Peyer's patch (tissue), 4 donors: ENCODE results near the gene SLC25A53. TPM values are rescaled to one million over a fixed set of nuclear protein-coding genes. Genes with fewer than 3 reads are reported as not detected.

Source experiments
- DNase-seq, 3 donors: peaks; one replicate each; pipeline ENCODE4 v3.0.0-alpha.2; 2017 to 2019
- H3K27ac ChIP-seq, 4 donors: fragments of 200-600 bp; sonication (generic); one replicate each; pipeline ENCODE4 v1.5.1; 2016 to 2019
- H3K27me3 ChIP-seq, 2 donors: fragments of 200-600 bp; sonication (generic); one replicate each; pipeline ENCODE4 v1.5.1; 2019
- H3K36me3 ChIP-seq, 3 donors: fragments of 200-600 bp; sonication (generic); one replicate each; pipeline ENCODE4 v1.5.1; 2016 to 2019
- H3K4me1 ChIP-seq, 4 donors: fragments of 200-600 bp; sonication (generic); one replicate each; pipeline ENCODE4 v1.5.1; 2016 to 2019
- H3K4me3 ChIP-seq, 4 donors: fragments of 200-600 bp; sonication (generic); 1 replicate in 3 of 4; 2 replicates in 1 of 4; pipeline ENCODE4 v1.5.1; 2016 to 2019; ENCODE audit warnings: mild to moderate bottlenecking in 1 of 4
- H3K9me3 ChIP-seq, 4 donors: fragments of 200-600 bp; sonication (generic); one replicate each; pipeline ENCODE4 v1.5.1; 2016 to 2019; ENCODE audit warnings: mild to moderate bottlenecking in 1 of 4
- POLR2A ChIP-seq, 2 donors: fragments of 450-650 bp; IDR thresholded peaks; one replicate each; pipeline ENCODE4 v1.5.1; 2017; ENCODE audit warnings: antibody characterized with exemption in 2 of 2, mild to moderate bottlenecking in 2 of 2, moderate library complexity in 2 of 2
- total RNA-seq, 4 donors: library from RNA; depleted of rRNA; stranded (reverse); fragments of >200 nt; gene quantifications; one replicate each; pipeline ENCODE4 v1.1.0, GENCODE V29; 2016
- TF ChIP-seq, protein P1 (sequence below), 6 experiments: fragments of 450-650 bp in 4 of 6; fragments of 200-600 bp in 2 of 6; sonication (generic) in 1 of 6; IDR thresholded peaks; one replicate each; pipeline ENCODE4 v1.5.1; 2017 to 2019; ENCODE audit warnings: antibody characterized with exemption in 6 of 6, mild to moderate bottlenecking in 3 of 6, moderate library complexity in 1 of 6

Gene SLC25A53
- total RNA-seq, 4 donors from 2014 or later: 8.1 to 11.3 (median 9.6) TPM

DNA sequence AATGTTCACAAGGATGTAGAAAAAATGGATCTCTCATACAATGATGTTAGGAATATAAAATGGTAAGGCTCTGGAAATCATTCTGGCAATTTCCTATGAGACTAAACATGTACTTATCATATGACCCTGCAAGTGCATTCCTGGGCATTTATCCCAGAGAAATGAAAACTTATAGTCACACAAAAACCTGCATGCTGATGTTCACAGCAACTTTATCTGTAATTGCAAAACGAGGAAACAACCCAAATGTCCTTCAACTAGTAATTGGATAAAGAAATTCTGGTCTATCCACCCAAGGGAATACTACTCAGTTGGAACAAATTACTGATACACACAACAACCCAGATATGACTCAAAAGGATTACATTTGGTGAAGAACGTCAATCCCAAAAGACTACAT lies 30.0 kb downstream of the SLC25A53 start:
- Histone ChIP-seq H3K4me1 (no peaks in the 10 kb centered on the region), H3K27ac (peak overlapping the region in 1 of 4 donors; percentile 42), H3K36me3 (no peaks in the 10 kb centered on the region), H3K9me3 (no peaks in the 10 kb centered on the region), H3K4me3 (no peak overlapping the region), H3K27me3 (no peaks in the 10 kb centered on the region)
- no peak for DNase-seq
- TF ChIP-seq, protein P1, sequence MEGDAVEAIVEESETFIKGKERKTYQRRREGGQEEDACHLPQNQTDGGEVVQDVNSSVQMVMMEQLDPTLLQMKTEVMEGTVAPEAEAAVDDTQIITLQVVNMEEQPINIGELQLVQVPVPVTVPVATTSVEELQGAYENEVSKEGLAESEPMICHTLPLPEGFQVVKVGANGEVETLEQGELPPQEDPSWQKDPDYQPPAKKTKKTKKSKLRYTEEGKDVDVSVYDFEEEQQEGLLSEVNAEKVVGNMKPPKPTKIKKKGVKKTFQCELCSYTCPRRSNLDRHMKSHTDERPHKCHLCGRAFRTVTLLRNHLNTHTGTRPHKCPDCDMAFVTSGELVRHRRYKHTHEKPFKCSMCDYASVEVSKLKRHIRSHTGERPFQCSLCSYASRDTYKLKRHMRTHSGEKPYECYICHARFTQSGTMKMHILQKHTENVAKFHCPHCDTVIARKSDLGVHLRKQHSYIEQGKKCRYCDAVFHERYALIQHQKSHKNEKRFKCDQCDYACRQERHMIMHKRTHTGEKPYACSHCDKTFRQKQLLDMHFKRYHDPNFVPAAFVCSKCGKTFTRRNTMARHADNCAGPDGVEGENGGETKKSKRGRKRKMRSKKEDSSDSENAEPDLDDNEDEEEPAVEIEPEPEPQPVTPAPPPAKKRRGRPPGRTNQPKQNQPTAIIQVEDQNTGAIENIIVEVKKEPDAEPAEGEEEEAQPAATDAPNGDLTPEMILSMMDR (IDR thresholded peaks at IDR 0.05): no peak
- no peak for TF ChIP-seq POLR2A (IDR thresholded peaks at IDR 0.05)

DNA sequence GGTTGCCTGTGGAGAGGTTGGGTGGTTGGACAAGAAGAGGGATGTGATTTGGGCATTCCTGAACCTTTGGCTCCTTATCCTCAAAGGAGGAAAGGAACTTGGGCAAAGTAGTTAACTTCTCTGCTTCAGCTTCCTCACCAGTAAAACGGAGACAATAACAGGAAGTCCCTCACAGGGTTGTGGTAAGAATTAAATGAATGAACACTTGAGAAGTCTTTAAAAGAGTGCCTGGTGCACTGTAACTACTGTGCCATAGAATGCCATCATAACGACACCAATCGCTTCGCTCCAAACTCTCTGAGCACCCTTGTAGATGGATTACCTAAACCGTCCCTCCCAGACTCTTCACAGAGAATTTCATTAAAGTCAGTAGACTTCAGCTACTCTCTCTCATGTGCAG lies 34.0 kb downstream of the SLC25A53 start:
- no peaks in the 10 kb centered on the region for H3K36me3 ChIP-seq
- H3K27me3 ChIP-seq: no peaks in the 10 kb centered on the region
- no peak for DNase-seq
- H3K4me3 ChIP-seq: no peak overlapping the region
- TF ChIP-seq, protein P1 (IDR thresholded peaks at IDR 0.05): no peak
- TF ChIP-seq POLR2A (IDR thresholded peaks at IDR 0.05): no peak
- peak overlapping the region in 1 of 4 donors; percentile 50 for H3K27ac ChIP-seq
- no peaks in the 10 kb centered on the region for H3K9me3 ChIP-seq
- no peaks in the 10 kb centered on the region for H3K4me1 ChIP-seq

DNA sequence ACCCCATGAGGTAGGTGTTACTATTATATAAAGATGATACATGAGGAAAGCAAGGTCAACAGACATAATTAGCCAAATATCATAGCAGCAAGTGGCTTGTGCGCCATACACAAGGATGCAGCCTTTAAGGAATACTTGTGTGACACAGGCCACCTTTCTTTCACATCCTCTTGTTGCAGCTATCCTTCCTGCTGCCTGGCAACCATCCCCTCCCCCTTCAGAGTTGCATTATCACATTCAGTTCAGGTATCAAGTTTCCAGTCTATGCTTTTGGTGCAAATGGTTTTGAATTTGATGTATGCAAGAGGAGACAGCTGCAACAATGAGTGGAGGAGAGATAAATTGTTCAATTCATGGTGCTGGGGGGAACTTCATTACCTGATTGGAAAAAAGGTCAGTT lies 38.0 kb downstream of the SLC25A53 start:
- no peaks in the 10 kb centered on the region for H3K4me1 ChIP-seq
- no peaks in the 10 kb centered on the region for H3K27me3 ChIP-seq
- H3K9me3 ChIP-seq: no peaks in the 10 kb centered on the region
- H3K27ac ChIP-seq: no peak overlapping the region
- no peak overlapping the region for H3K4me3 ChIP-seq
- no peaks in the 10 kb centered on the region for H3K36me3 ChIP-seq
- no peak for DNase-seq
- TF ChIP-seq, protein P1 (IDR thresholded peaks at IDR 0.05): no peak
- no peak for TF ChIP-seq POLR2A (IDR thresholded peaks at IDR 0.05)

DNA sequence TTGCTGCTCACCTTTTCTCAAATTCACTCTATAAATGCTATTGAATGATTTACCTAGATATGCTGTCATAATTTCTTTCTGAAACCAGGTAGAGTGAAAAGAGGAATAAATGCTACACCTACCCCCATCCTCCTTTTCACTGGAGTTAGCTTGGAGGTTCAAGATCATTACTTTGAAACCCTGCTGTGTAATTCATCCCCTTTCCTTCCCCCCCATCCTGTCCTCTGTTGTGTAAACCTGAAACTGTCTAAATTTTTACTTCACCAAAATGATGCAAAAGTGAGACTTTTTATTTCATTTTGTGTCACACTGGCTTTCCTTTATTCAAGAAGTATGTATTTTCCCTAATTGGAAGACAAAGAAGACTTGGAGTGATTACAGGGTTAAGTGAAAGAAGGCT lies 39.0 kb downstream of the SLC25A53 start:
- no peaks in the 10 kb centered on the region for H3K4me1 ChIP-seq

DNA sequence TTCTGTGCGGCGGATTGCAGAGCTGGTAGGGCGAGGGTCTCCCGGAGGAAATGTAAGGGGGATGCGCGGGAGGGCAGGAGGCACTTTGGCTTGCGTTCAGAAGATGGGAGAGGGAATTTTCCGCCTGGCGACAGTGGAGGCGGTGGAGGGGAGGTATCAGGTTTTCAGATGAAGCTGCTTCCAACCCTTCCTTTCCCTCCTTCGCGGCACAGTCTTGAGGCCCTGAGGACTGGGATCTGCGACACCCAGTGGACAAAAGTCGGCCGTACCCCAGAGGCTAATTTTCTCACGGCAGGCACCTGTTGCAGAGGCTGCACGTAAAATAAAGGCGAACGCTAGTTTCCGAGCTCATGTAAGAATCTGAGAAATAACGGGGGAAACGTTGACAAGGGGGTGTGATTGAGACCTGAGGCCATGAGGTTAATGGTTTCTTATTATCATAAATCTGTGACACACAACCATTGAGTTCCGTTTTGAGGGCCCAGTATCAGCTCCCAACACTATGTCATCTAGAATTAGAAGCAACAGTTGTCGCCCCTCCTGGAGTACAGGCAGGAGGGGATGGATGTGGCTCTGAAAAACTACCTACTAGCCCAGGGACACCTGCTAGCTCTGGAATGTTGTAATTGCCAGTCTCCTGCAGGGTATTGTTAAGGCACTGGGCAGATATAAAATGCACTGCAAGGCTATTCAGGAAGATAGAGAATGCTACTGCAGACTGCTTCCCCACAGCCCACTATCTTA lies 43.4 kb downstream of the SLC25A53 start:
- Histone ChIP-seq H3K4me3 (peak overlapping the region; percentile 41 to 59 (median 54)), H3K36me3 (no peaks in the 10 kb centered on the region), H3K9me3 (no peaks in the 10 kb centered on the region), H3K4me1 (no peaks in the 10 kb centered on the region), H3K27me3 (no peaks in the 10 kb centered on the region), H3K27ac (peak overlapping the region; percentile 67 to 81 (median 75))
- DNase-seq: peak in 2 of 3 donors; percentile 60 to 76
- no peak for TF ChIP-seq POLR2A (IDR thresholded peaks at IDR 0.05)
- TF ChIP-seq, protein P1 (IDR thresholded peaks at IDR 0.05): peak in 5 of 6 experiments; percentile 28 to 42 (median 33)

More for the DNA sequence above, 39.0 kb downstream of the SLC25A53 start:
- no peaks in the 10 kb centered on the region for H3K9me3 ChIP-seq
- no peaks in the 10 kb centered on the region for H3K27me3 ChIP-seq
- DNase-seq: no peak
- H3K27ac ChIP-seq: no peak overlapping the region
- H3K4me3 ChIP-seq: no peak overlapping the region
- TF ChIP-seq, protein P1 (IDR thresholded peaks at IDR 0.05): no peak
- TF ChIP-seq POLR2A (IDR thresholded peaks at IDR 0.05): no peak
- H3K36me3 ChIP-seq: no peaks in the 10 kb centered on the region
